Astrocyte of the spinal cord (primary cell): ENCODE results near the gene NUMB.

ENCODE experiments used
- DNase-seq: peaks from one replicate; pipeline ENCODE4 v3.0.0; 2011; ENCODE audit warnings: low read depth, low spot score
- H3K4me3 ChIP-seq: 2 replicates; pipeline ENCODE4 v1.5.1; 2011; ENCODE audit warnings: low read depth, mild to moderate bottlenecking, low read length, moderate library complexity
- in situ Hi-C: cut with HindIII; loops from 2 replicates; pipeline ENCODE4 v1.10.0; 2017; ENCODE audit warnings: low sequenced_read_pairs
- TF ChIP-seq, protein P1 (sequence below): IDR thresholded peaks from 2 replicates; pipeline ENCODE4 v1.5.1; 2012; ENCODE audit warnings: low read depth, mild to moderate bottlenecking, low read length, inconsistent platforms

The NUMB gene

DNA sequence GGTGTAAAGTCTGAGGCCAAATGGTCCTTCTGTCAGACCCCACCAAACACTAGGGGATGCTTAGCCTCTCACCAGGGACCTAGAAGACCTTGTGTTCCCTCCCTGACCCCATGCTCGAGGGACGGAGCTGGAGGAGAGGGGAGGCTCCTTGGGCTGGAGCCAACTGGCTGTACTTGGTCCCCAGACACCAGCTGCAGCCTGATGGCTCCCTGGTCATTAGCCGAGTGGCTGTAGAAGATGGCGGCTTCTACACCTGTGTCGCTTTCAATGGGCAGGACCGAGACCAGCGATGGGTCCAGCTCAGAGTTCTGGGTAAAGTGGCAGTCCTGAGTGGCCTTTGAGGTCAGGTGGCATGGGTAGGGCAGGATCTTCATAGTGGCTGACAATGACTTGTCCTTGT, 192.0 kb downstream of the NUMB start:
- DNase-seq, result no peak
- TF ChIP-seq, protein P1, sequence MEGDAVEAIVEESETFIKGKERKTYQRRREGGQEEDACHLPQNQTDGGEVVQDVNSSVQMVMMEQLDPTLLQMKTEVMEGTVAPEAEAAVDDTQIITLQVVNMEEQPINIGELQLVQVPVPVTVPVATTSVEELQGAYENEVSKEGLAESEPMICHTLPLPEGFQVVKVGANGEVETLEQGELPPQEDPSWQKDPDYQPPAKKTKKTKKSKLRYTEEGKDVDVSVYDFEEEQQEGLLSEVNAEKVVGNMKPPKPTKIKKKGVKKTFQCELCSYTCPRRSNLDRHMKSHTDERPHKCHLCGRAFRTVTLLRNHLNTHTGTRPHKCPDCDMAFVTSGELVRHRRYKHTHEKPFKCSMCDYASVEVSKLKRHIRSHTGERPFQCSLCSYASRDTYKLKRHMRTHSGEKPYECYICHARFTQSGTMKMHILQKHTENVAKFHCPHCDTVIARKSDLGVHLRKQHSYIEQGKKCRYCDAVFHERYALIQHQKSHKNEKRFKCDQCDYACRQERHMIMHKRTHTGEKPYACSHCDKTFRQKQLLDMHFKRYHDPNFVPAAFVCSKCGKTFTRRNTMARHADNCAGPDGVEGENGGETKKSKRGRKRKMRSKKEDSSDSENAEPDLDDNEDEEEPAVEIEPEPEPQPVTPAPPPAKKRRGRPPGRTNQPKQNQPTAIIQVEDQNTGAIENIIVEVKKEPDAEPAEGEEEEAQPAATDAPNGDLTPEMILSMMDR, result no peak
- no peak overlapping the region for H3K4me3 ChIP-seq
- in situ Hi-C loops, result no loop called here

DNA sequence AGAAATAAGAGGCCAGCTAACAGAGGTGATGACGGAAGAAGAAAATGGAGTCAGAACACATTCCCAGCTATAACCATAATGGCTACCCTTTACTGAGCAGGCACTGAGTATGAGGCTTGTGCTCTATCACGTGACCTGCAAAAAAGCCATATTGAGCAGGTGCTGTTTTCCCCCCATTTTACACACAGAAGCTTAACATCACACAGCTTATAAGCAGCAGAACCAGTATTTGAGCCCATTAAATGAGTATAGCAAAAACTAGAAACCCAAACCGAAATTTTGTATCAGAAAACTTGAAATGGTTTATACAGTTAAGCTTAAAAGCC, 192.7 kb downstream of the NUMB start:
- DNase-seq, result no peak
- no peak overlapping the region for H3K4me3 ChIP-seq
- TF ChIP-seq, protein P1, result no peak
- in situ Hi-C loops, result no loop called here

DNA sequence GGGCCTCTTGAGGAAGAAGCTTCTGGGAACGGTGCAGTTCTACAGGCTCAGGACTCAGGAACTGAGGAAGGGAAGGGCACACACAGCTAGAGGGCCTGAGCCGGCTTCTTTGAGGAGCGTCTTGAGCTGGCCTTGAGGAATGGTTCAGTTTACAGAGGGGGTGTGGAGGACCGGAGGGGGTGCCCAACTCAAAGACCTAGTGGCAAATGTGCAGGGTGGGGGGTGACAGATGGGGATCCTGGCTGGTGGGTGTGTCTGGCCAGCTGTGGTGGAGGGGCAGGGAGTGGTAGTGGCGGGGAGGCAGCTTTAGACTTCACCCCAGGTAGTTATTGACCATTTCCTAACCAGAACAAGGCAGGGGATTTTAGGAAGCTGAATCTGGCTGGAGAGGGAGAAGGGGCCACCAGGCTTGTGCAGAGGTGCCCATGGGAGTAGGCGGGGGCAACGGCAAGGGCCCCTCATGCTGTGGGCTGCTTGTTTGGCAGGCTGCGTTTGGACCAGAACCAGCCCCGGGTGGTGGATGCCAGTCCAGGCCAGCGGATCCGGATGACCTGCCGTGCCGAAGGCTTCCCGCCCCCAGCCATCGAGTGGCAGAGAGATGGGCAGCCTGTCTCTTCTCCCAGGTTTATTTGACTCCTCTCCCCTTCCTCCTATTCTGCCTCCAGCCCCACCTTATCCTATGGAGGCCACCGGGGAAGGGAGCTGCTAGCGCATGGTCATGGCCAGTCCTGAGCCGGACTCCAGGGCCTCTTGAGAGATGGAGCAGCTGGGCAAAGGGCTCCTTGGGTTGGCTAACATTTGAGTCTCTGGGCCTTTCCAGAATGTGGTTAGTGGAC, 193.2 kb downstream of the NUMB start:
- no peak for DNase-seq

DNA sequence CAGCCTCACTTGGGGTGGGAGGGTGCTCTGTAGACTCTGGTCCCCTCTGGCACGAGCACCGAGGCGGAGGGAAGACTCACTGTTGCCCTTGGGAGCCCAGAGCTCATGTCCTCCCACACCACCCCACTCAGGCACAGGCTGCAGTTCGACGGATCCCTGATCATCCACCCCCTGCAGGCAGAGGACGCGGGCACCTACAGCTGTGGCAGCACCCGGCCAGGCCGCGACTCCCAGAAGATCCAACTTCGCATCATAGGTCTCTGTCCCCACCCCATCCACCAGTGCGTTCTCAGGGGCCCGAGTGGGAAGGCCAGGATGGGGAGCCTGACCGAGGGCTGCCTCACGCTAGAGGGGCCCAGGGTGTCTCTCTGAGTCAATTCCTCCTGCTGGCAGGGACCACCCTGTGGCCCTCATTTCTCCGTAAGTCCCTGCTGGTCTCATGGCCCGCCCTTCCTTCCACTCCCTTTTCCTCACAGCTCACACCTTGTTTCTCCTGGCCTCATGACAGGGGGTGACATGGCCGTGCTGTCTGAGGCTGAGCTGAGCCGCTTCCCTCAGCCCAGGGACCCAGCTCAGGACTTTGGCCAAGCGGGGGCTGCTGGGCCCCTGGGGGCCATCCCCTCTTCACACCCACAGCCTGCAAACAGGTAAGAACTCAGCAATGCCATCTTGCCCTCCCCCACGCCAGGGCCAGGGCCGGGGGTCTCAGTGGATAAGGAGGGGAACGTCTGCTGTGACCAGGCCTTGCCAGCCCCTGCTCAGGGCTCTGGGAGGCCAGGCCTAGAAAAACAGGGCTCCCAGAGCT, 194.1 kb downstream of the NUMB start:
- in situ Hi-C loops, result no loop called here
- no peak for DNase-seq
- TF ChIP-seq, protein P1, result no peak
- H3K4me3 ChIP-seq, result no peak overlapping the region

More for the DNA sequence above, 193.2 kb downstream of the NUMB start:
- TF ChIP-seq, protein P1, result no peak
- in situ Hi-C loops, result no loop called here
- H3K4me3 ChIP-seq, result no peak overlapping the region

DNA sequence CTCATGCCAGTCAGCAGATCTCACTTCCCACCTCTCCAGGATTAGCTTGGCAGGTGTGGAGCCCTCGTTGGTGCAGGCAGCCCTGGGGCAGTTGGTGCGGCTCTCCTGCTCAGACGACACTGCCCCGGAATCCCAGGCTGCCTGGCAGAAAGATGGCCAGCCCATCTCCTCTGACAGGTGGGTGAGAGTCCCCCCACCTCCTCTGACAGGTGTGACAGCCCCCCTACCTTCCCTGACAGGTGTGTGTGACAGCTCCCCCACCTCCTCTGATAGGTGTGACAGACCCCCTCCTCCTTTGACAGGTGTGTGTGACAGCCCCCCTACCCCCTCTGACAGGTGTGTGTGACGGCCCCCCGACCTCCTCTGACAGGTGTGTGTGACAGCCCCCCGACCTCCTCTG, 194.7 kb downstream of the NUMB start:
- DNase-seq, result no peak
- H3K4me3 ChIP-seq, result no peak overlapping the region
- in situ Hi-C loops, result no loop called here
- TF ChIP-seq, protein P1, result no peak

DNA sequence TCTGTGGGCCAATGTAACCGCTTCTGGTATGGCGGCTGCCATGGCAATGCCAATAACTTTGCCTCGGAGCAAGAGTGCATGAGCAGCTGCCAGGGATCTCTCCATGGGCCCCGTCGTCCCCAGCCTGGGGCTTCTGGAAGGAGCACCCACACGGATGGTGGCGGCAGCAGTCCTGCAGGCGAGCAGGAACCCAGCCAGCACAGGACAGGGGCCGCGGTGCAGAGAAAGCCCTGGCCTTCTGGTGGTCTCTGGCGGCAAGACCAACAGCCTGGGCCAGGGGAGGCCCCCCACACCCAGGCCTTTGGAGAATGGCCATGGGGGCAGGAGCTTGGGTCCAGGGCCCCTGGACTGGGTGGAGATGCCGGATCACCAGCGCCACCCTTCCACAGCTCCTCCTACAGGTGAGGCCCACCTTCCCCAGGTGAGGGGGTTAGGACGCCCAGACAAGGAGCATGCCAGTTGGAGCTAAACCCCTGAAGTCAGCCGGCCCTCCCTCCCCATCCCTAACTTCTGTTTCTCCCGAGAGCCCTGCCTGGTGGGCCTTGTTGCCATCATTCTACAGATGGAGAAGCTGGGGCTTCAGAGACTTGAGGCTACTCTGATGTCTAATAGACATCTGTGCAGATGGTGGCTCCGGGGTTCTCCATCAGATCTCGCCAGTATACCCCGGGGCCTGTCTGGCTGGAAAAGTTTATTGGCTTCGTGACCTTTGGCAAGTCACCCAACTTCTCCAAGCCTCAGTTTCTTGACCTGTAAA, 195.7 kb downstream of the NUMB start:
- H3K4me3 ChIP-seq, result no peak overlapping the region
- no peak for DNase-seq
- TF ChIP-seq, protein P1, result no peak
- in situ Hi-C loops, result no loop called here
